Measurements from ENCODE around the gene LINC01488.

Gene LINC01488

DNA sequence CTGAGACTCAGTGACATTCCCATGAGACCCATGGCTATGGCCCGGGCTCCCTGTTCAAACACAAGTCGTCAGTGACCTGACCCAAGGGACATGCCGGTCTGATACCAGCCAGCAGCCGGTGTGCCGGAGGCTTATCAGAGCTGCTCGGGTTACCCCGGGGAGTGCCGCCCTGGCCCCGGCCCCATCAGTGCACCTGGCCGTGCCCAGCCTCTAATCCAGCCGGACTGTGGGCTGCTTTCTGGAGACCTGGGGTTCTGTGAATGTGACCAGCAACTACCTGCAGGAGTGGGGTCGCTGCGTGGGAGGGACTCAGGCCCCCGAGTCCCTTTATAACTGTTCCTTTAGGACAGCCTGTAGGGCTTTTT lies 52.7 kb downstream of the LINC01488 start:
- no peak for DNase-seq

DNA sequence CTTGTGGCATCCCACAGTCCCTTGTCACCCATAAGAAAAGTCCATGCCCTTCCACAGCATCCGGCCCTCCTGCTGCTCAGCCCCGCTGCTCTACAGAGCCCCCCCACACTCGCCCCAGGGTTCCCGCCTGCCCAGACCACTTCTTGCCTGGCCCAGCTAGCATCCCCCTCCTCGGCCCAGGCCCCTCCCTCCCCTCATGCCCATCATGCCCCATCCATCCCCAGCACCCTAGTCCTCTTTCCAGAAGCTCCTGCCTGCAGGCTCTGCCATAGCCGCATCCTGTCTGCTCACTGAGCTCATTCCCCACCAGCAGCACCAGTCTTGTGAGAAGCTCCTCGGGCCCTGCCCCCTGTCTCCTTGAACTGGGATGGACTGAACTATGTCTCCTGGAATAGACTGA lies 54.4 kb downstream of the LINC01488 start:
- no peak for DNase-seq

- DNase-seq: no peak
These were observed 54.9 kb downstream of the LINC01488 start for GRCh38 chr11:69536406-69536805.

- DNase-seq: no peak
These were observed 55.7 kb downstream of the LINC01488 start for GRCh38 chr11:69537126-69537525.

DNA sequence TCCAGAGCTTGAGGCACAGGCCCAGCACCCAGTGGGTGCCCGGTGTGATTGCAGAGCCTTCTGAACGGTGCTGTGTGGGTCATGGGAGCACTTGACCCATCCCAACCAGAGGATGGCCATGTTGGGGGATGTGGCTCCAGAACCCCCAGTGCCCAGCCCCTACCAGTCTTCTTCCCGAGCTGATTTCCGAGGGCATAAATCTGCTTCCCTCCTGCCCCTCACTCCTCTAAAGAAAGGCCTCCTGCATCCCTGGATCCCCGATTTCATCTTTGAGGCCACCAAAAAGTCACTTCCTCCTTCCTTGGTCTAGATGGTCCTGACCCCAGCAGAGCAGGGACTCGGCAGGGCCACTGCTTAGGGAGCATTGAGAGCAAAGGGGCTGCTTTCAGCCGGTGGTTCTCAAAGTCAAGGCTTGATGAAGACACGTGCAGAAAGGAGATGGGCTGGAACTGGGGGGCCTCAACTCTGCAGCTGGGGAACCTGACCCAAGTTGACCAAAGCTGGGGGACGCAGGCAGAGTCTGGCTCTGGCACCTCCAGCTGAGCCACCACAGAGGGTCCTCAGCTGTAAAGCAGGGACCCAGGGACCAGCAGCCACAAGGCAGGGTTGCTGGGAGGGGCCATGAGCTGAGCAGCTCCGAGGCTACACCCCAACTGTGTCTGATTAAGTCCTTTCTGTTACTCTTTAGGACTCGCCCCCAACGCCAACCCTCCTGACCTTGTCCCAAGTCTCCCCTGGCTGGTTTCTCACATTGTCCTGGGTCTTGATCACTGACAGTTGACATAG lies 56.6 kb downstream of the LINC01488 start:
- DNase-seq: no peak

DNA sequence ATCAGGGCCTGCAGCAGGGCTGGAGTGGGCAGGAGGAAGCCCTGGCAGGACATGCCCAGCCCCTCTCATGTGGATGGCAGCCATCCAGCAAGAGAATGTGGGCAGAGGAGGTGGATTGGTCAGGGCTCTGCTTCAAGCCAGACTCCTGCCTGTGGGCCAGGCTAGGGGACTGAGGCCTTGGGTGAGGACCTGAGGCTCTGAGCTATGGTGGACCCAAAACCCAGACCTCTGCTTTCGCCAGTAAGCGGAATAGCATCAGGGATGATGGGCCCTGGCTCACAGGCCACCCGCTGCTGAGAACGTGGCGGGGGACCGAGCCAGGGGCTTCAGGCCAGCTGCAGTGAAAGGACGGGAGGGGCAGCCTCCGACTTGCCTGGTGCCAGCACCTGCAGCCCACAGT lies 57.4 kb downstream of the LINC01488 start:
- DNase-seq: no peak

- DNase-seq: no peak
These were observed 58.1 kb downstream of the LINC01488 start for GRCh38 chr11:69539416-69540117.

DNA sequence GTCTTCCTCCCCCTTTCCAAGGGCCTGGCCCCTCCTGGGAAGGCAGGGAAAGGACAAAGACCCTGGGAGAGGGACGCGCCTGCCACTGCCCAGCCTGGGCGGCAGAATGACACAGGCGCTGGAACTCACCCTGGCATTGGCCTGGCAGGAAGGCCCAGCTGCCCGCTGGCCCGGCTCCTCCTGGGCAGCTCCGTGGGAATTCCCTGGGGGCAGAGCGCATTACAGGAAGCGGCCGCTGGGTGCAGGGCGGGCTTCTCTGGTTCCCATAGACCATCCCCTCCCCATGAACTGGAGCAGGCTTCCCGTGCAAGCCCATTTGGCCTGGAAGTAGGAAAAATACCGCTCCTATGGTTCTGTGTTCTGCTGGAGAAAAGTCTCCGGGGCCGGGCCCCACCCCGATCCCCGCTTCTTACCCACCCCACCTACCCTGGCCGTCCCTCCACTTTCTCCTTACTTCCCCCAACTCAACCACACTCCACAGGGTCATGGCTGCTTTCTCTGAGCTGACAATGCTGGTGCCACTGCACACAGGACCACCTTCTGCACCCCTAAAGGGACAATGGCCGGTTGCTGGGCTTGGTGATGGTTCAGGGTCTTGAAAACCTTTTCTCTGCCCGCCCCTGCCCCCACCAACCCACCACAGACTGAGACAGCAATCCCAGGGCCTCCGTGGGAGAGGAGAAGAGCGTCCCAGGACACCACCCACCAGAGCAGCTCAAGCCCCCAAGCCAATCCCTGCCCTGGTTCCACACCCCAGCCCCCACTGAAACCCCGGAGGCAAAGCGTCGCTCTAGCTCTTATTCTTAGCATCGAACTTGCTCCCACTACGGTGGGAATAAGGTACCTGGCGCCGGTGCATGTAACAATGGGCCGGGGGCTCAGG lies 58.9 kb downstream of the LINC01488 start:
- no peak for DNase-seq

- no peak for DNase-seq
These were observed 59.5 kb downstream of the LINC01488 start for GRCh38 chr11:69541001-69541285.

GRCh38 chr11:69541501-69542313 lies 60.2 kb downstream of the LINC01488 start:
- no peak for DNase-seq

GRCh38 chr11:69542314-69543168 lies 61.1 kb downstream of the LINC01488 start:
- no peak for DNase-seq

Data from stimulated activated CD4-positive, alpha-beta T cell treated with anti-CD3 and anti-CD28 coated beads, Interleukin-4, amount 100 ng/mL, for 4 hours (primary cell).